WI38 (cell line): ENCODE measurements around the gene KLRF1.

ENCODE experiments used
- H3K4me3 ChIP-seq: 2 replicates; pipeline ENCODE4 v1.5.1; 2011; ENCODE audit warnings: low read depth, mild to moderate bottlenecking, control low read depth, low read length
- TF ChIP-seq, protein P1 (sequence below): IDR thresholded peaks from 2 replicates; pipeline ENCODE4 v1.5.1; 2012; ENCODE audit warnings: low read depth, mild to moderate bottlenecking, control low read depth, low read length

The KLRF1 gene

DNA sequence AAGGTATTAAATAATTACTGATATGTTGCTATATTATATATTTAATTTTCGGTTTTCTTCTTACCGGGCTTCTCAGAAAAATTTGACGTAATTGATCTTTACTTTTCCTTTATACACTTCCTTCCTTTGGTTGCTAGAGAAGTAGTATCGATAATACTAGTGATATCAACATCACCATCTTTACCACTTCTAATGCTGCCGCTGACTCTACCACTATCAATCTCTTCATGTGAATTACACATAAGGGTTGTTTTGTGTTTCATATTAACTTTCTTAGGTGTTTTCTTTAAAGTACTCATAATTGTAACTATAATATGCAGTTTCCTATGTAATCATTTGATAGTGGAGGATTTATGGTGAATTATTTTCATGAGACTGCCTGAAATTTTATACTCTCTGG, 30.9 kb upstream of the KLRF1 start:
- H3K4me3 ChIP-seq = no peak overlapping the region
- TF ChIP-seq, protein P1, sequence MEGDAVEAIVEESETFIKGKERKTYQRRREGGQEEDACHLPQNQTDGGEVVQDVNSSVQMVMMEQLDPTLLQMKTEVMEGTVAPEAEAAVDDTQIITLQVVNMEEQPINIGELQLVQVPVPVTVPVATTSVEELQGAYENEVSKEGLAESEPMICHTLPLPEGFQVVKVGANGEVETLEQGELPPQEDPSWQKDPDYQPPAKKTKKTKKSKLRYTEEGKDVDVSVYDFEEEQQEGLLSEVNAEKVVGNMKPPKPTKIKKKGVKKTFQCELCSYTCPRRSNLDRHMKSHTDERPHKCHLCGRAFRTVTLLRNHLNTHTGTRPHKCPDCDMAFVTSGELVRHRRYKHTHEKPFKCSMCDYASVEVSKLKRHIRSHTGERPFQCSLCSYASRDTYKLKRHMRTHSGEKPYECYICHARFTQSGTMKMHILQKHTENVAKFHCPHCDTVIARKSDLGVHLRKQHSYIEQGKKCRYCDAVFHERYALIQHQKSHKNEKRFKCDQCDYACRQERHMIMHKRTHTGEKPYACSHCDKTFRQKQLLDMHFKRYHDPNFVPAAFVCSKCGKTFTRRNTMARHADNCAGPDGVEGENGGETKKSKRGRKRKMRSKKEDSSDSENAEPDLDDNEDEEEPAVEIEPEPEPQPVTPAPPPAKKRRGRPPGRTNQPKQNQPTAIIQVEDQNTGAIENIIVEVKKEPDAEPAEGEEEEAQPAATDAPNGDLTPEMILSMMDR = no peak

DNA sequence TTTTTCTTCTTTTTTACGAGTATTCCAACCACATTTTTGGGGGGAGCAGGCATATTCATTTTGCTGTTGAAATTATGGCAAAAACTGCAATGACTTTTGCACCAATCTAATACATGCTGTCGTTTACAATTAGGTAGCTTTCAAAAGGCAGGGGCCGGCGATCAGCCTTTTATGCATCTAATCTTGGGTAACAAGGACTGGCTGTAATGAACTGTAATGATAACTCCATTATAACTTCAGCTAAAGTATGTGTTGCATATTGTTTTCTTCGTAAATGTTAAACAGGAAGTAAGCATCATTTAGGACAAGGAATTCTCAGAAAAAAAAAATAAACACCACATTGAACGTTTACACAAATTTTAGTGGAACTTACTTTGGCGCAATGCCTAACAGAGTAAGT, 30.3 kb upstream of the KLRF1 start:
- H3K4me3 ChIP-seq = no peak overlapping the region
- TF ChIP-seq, protein P1 = no peak

DNA sequence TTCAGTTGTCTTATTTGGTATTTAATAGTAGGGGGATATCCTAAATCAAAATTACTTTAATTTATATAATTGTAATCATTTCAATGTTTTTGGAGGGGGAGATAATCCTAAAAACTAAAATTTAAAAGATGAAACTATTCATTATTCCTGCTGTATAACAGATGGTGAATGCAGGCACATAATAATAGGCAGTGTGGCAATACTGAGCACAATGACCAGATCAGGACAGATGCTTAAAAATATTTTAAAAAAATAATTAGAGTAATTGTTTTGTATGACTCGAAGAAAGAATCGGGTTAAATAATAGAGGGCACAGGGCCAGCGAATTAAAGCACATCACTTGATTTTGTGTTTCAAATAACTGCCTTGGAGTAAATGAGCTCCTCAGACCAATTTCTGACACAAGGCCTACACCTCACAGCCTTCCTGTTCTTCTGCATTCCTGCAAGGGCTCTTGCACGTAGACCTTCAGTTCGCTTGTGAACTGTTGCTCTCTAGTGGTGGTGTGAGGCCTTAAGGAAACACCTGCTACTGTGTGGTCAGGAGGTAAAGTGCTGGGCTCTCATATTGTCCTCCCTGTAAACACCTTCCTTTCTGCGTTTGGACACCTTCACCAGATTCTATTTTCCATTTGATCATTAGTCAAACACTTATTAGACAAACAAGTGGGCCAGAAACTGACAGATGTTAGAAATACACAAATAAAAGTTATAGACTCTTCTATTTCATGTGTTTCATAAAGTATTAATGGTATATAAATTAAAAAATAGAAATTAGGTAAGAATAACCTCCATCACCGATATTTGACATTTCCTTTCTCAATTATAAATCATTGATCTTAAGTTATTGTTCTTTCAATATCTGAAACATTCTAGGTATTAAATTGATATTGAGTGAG, 29.3 kb upstream of the KLRF1 start:
- no peak overlapping the region for H3K4me3 ChIP-seq
- TF ChIP-seq, protein P1 = peak; percentile 62

DNA sequence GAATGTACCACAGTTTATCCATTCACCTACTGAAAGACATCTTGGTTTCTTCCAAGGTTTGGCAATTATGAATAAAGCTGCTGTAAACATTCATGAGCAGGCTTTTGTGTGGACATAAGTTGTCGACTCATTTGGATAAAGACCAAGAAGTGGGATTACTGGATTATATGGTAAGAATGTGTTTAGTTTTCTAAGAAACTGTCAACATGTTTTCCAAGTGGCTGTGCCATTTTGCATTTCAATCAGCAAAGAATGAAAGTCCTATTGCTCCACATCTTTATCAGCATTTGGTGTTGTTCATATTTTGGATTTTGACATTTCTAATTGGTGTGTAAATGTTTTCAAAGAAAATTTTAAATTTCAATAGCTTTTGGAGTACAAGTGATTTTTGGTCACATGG, 27.3 kb upstream of the KLRF1 start:
- no peak overlapping the region for H3K4me3 ChIP-seq
- TF ChIP-seq, protein P1 = no peak

GRCh38 chr12:9805883-9806282, 21.4 kb upstream of the KLRF1 start:
- TF ChIP-seq, protein P1 = no peak

DNA sequence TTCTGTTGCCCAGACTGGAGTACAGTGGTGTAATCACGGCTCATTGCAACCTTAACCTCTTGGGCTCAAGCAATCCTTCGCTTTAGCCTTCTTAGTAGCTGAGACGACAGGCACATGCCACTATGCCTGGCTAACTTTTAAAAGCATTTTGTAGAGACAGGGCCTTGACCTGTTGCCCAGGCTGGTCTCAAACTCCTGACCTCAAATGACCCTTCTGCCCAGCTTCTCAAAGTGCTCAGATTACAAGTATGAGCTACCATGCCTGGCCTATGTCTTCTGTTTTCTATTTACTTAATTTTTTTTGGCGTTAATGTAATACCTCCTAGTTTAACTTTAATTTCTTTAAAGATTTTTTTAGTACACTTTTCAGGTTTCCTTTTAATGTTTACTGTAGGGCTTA, 20.6 kb upstream of the KLRF1 start:
- TF ChIP-seq, protein P1 = no peak
- no peak overlapping the region for H3K4me3 ChIP-seq

More at GRCh38 chr12:9805883-9806282, 21.4 kb upstream of the KLRF1 start:
- no peak overlapping the region for H3K4me3 ChIP-seq

GRCh38 chr12:9808504-9808903, 18.8 kb upstream of the KLRF1 start:
- H3K4me3 ChIP-seq = no peak overlapping the region
- TF ChIP-seq, protein P1 = no peak
